SU-DHL-6 (cell line): Measurements from ENCODE around the gene DAPK2.

Experiments used
- EZH2phosphoT487 ChIP-seq: fragments of 200-600 bp; sonication (generic), shearing (Covaris generic); conservative IDR thresholded peaks from 2 replicates; pipeline ENCODE4 v1.6.1; 2018; ENCODE audit warnings: mild to moderate bottlenecking, antibody characterized with exemption, low read length, moderate library complexity, mixed read lengths
- TF ChIP-seq, protein P1 (sequence below): fragments of 200-600 bp; sonication (generic); IDR thresholded peaks from one replicate; pipeline ENCODE4 v1.5.1; 2017; ENCODE audit warnings: antibody characterized with exemption, mild to moderate bottlenecking, low read length, moderate library complexity; ENCODE audit not compliant: insufficient read depth, poor library complexity, severe bottlenecking

DNA sequence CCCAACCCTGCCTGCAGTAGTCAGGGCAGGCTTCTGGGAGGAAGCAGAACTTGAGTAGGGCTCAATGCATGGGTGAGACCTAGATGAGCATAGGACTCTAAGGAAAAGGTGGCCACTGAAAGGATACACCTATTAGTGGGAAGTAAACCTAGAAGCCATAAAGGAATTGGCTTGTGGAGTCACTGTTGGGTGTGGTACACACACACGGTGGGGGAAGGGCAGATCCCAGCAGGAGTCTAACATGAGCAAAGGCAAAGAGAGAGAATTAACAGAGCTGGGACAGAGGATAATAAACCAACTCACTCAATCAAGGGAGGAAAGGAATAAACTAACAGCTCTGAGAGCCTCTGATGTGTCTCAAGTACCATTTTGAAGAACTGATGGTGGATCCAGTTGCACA is 23.1 kb downstream of the DAPK2 start:
- TF ChIP-seq, protein P1, sequence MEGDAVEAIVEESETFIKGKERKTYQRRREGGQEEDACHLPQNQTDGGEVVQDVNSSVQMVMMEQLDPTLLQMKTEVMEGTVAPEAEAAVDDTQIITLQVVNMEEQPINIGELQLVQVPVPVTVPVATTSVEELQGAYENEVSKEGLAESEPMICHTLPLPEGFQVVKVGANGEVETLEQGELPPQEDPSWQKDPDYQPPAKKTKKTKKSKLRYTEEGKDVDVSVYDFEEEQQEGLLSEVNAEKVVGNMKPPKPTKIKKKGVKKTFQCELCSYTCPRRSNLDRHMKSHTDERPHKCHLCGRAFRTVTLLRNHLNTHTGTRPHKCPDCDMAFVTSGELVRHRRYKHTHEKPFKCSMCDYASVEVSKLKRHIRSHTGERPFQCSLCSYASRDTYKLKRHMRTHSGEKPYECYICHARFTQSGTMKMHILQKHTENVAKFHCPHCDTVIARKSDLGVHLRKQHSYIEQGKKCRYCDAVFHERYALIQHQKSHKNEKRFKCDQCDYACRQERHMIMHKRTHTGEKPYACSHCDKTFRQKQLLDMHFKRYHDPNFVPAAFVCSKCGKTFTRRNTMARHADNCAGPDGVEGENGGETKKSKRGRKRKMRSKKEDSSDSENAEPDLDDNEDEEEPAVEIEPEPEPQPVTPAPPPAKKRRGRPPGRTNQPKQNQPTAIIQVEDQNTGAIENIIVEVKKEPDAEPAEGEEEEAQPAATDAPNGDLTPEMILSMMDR = no peak
- no peak for TF ChIP-seq EZH2phosphoT487
